Neural cell (in vitro differentiated cells): ENCODE data around the gene IL20RA. TPM values are rescaled to one million over a fixed set of nuclear protein-coding genes. Genes with fewer than 3 reads are reported as not detected.

Experiments
- H2AFZ ChIP-seq: fragments of 200-600, 300-800 bp; sonication (generic), shearing (Covaris generic); 2 replicates; pipeline ENCODE4 v1.6.0; 2014; ENCODE audit warnings: low read depth, mild to moderate bottlenecking, antibody characterized with exemption, low read length, moderate library complexity
- H3F3A ChIP-seq: fragments of 200-600 bp; shearing (Covaris generic); 2 replicates; pipeline ENCODE4 v1.6.1; 2016; ENCODE audit warnings: mild to moderate bottlenecking, moderate library complexity, mixed read lengths, antibody characterized with exemption, low read length; ENCODE audit not compliant: insufficient read depth, poor library complexity, severe bottlenecking
- H3K27ac ChIP-seq: fragments of 200-600, 300-800 bp; sonication (generic), shearing (Covaris generic); 2 replicates; pipeline ENCODE4 v1.5.1; 2014; ENCODE audit warnings: mild to moderate bottlenecking, low read length, moderate library complexity
- H3K27me3 ChIP-seq: fragments of 300-800, 200-600 bp; sonication (generic), shearing (Covaris generic); 2 replicates; pipeline ENCODE4 v1.6.0; 2014; ENCODE audit warnings: mild to moderate bottlenecking, low read depth, low read length, moderate library complexity; ENCODE audit not compliant: insufficient read depth
- H3K36me3 ChIP-seq: fragments of 300-800, 200-600 bp; sonication (generic), shearing (Covaris generic); 2 replicates; pipeline ENCODE4 v1.5.1; 2014; ENCODE audit warnings: mild to moderate bottlenecking, antibody characterized with exemption, low read length, moderate library complexity; ENCODE audit not compliant: insufficient read depth
- H3K4me2 ChIP-seq: fragments of 300-800, 200-600 bp; sonication (generic), shearing (Covaris generic); 2 replicates; pipeline ENCODE4 v1.6.0; 2014; ENCODE audit warnings: mild to moderate bottlenecking, low read length
- H3K4me3 ChIP-seq: fragments of 300-800, 200-600 bp; sonication (generic), shearing (Covaris generic); 2 replicates; pipeline ENCODE4 v1.5.1; 2014; ENCODE audit warnings: mild to moderate bottlenecking, low read length, moderate library complexity
- H3K79me2 ChIP-seq: fragments of 200-600 bp; shearing (Covaris generic); replicated peaks from 2 replicates; pipeline ENCODE4 v1.6.0; 2014; ENCODE audit warnings: mild to moderate bottlenecking, low read length, moderate library complexity; ENCODE audit not compliant: insufficient read depth
- H3K9ac ChIP-seq: fragments of 300-800, 200-600 bp; sonication (generic), shearing (Covaris generic); 2 replicates; pipeline ENCODE4 v1.6.1; 2016; ENCODE audit warnings: mild to moderate bottlenecking, low read length, mixed read lengths
- H3K9me2 ChIP-seq: fragments of 200-600 bp; shearing (Covaris generic); 2 replicates; pipeline ENCODE4 v1.6.1; 2016; ENCODE audit warnings: mild to moderate bottlenecking, low read length, mixed read lengths; ENCODE audit not compliant: insufficient read depth
- H3K9me3 ChIP-seq: fragments of 200-600, 300-800 bp; sonication (generic), shearing (Covaris generic); 2 replicates; pipeline ENCODE4 v1.6.1; 2016; ENCODE audit warnings: mild to moderate bottlenecking, mixed run types, low read length, moderate library complexity, mixed read lengths
- H4K20me1 ChIP-seq: fragments of 200-600 bp; shearing (Covaris generic); 2 replicates; pipeline ENCODE4 v1.6.1; 2016; ENCODE audit warnings: mild to moderate bottlenecking, mixed run types; ENCODE audit not compliant: insufficient read depth
- CTCF ChIP-seq: fragments of 450-650 bp; IDR thresholded peaks from 2 replicates; pipeline ENCODE4 v1.5.1; 2014; ENCODE audit warnings: antibody characterized with exemption, mild to moderate bottlenecking, moderate library complexity; ENCODE audit not compliant: poor library complexity, severe bottlenecking
- EP300 ChIP-seq: fragments of 450-650 bp; conservative IDR thresholded peaks from 2 replicates; pipeline ENCODE4 v1.6.1; 2014; ENCODE audit warnings: antibody characterized with exemption, mild to moderate bottlenecking, moderate library complexity; ENCODE audit not compliant: poor library complexity, severe bottlenecking
- EZH2 ChIP-seq: fragments of 200-600, 300-800 bp; shearing (Covaris generic), sonication (generic); IDR thresholded peaks from 2 replicates; pipeline ENCODE4 v1.6.1; 2014; ENCODE audit warnings: antibody characterized with exemption, low read length, borderline replicate concordance, mild to moderate bottlenecking; ENCODE audit not compliant: insufficient read depth, poor library complexity, severe bottlenecking
- MXI1 ChIP-seq: fragments of 450-650 bp; conservative IDR thresholded peaks from 2 replicates; pipeline ENCODE4 v1.6.1; 2014; ENCODE audit warnings: antibody characterized with exemption, mild to moderate bottlenecking; ENCODE audit not compliant: poor library complexity, severe bottlenecking
- POLR2AphosphoS5 ChIP-seq: IDR thresholded peaks from 2 replicates; pipeline ENCODE4 v1.6.1; 2012
- RAD21 ChIP-seq: fragments of 450-650 bp; conservative IDR thresholded peaks from 2 replicates; pipeline ENCODE4 v1.6.1; 2014; ENCODE audit warnings: antibody characterized with exemption, mild to moderate bottlenecking, moderate library complexity
- SMC3 ChIP-seq: fragments of 450-650 bp; conservative IDR thresholded peaks from 2 replicates; pipeline ENCODE4 v1.6.1; 2014; ENCODE audit warnings: antibody characterized with exemption, mild to moderate bottlenecking, moderate library complexity; ENCODE audit not compliant: poor library complexity
- TAF1 ChIP-seq: IDR thresholded peaks from 2 replicates; pipeline ENCODE4 v1.6.1; 2012; ENCODE audit warnings: low read depth
- polyA plus RNA-seq: library from polyadenylated mRNA; depleted of rRNA; stranded (reverse); fragments of >200 nt; gene quantifications from 2 replicates; pipeline ENCODE4 v1.2.3, GENCODE V29; 2014
- TF ChIP-seq, protein P1 (sequence below): IDR thresholded peaks from 2 replicates; pipeline ENCODE4 v1.6.1; 2012; ENCODE audit warnings: borderline replicate concordance

Gene IL20RA
- polyA plus RNA-seq, 1 donor from 2014 or later: not detected

DNA sequence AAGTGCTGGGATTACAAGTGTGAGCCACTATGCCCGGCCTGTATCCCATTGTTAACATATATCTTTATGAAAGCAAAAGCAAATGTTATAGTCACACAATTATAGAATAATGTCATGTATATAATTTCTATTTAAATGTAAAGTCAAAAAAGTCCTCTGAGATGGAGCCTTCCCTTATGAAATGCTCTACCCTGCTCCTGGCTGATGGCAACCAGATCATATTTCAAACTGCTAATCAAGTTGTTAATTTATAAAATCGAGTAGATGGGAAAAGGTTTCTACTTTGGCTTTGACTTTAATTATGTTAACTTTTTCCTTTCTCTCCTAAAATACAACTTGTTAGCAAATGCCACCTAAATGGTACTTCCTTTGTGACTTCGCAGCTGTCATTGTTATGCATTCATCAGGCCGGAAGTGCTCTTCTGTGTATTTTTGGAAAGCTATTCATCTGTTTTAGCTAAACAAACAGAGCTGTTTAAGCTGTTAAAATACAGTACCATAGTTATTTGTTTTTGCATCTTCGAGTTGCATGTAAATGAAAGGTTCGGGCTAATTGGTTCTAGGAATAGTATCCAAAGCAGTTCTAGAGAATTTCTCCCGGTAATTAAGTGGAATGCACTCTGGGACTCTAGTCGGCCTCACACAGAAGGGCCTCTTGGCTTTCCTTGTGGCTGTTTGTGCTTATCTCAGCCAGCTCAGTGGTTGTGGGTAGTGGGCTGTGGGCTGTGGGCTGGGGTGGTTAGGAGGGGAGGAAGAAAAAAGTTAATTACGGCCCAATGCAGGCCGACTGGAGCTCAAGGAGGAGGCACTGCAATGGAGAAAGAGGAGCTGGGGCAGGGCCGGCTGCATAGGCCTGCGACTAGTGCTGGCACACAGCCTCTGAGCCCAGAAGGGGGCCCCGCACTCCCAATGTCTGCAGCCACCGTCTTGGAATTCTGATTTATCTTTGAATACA is 87.9 kb downstream of the IL20RA start:
- Histone ChIP-seq H3K27me3 (no peaks in the 10 kb centered on the region), H2AFZ (no peak overlapping the region), H3K4me2 (no peak overlapping the region), H3K4me3 (no peak overlapping the region), H3K27ac (no peak overlapping the region), H3K9me3 (no peaks in the 10 kb centered on the region), H3F3A (no peaks in the 10 kb centered on the region), H4K20me1 (no peaks in the 10 kb centered on the region), H3K9me2 (no peaks in the 10 kb centered on the region), H3K79me2 (no peaks in the 10 kb centered on the region), H3K36me3 (no peaks in the 10 kb centered on the region), H3K9ac (no peak overlapping the region)
- no peak for TF ChIP-seq RAD21
- TF ChIP-seq, protein P1, sequence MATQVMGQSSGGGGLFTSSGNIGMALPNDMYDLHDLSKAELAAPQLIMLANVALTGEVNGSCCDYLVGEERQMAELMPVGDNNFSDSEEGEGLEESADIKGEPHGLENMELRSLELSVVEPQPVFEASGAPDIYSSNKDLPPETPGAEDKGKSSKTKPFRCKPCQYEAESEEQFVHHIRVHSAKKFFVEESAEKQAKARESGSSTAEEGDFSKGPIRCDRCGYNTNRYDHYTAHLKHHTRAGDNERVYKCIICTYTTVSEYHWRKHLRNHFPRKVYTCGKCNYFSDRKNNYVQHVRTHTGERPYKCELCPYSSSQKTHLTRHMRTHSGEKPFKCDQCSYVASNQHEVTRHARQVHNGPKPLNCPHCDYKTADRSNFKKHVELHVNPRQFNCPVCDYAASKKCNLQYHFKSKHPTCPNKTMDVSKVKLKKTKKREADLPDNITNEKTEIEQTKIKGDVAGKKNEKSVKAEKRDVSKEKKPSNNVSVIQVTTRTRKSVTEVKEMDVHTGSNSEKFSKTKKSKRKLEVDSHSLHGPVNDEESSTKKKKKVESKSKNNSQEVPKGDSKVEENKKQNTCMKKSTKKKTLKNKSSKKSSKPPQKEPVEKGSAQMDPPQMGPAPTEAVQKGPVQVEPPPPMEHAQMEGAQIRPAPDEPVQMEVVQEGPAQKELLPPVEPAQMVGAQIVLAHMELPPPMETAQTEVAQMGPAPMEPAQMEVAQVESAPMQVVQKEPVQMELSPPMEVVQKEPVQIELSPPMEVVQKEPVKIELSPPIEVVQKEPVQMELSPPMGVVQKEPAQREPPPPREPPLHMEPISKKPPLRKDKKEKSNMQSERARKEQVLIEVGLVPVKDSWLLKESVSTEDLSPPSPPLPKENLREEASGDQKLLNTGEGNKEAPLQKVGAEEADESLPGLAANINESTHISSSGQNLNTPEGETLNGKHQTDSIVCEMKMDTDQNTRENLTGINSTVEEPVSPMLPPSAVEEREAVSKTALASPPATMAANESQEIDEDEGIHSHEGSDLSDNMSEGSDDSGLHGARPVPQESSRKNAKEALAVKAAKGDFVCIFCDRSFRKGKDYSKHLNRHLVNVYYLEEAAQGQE: no peak
- no peak for TF ChIP-seq CTCF
- no peak for TF ChIP-seq EP300
- no peak for TF ChIP-seq MXI1
- TF ChIP-seq TAF1: no peak
- no peak for TF ChIP-seq POLR2AphosphoS5
- no peak for TF ChIP-seq EZH2
- TF ChIP-seq SMC3: no peak

- no peak overlapping the region for H3K4me3 ChIP-seq
- H3K9ac ChIP-seq: no peak overlapping the region
- H3K36me3 ChIP-seq: no peaks in the 10 kb centered on the region
- H3K4me2 ChIP-seq: no peak overlapping the region
- no peak overlapping the region for H3K27ac ChIP-seq
- no peaks in the 10 kb centered on the region for H3K9me2 ChIP-seq
- H3K9me3 ChIP-seq: no peaks in the 10 kb centered on the region
- no peaks in the 10 kb centered on the region for H4K20me1 ChIP-seq
- no peaks in the 10 kb centered on the region for H3K79me2 ChIP-seq
- no peaks in the 10 kb centered on the region for H3F3A ChIP-seq
- H2AFZ ChIP-seq: no peak overlapping the region
- no peaks in the 10 kb centered on the region for H3K27me3 ChIP-seq
- no peak for TF ChIP-seq EP300
- no peak for TF ChIP-seq POLR2AphosphoS5
- no peak for TF ChIP-seq MXI1
- TF ChIP-seq, protein P1: no peak
- no peak for TF ChIP-seq CTCF
- no peak for TF ChIP-seq TAF1
- no peak for TF ChIP-seq SMC3
- no peak for TF ChIP-seq EZH2
- TF ChIP-seq RAD21: no peak
Observed at GRCh38 chr6:136955123-136955522, 89.6 kb downstream of the IL20RA start.
